HG03439 (cell line): Measurements from ENCODE around the gene ERBB4.
"Not testable (repeated sequence)": the region's sequence is repeated elsewhere in the genome, so short reads cannot be mapped to it uniquely, and the experiment has no call there.

ENCODE experiments used
- ATAC-seq: cut with Tn5 transposase; IDR thresholded peaks from one replicate; pipeline ENCODE4 v1.9.1; 2021; ENCODE audit warnings: mild to moderate bottlenecking, moderate library complexity; ENCODE audit not compliant: unreplicated experiment

Gene ERBB4

DNA sequence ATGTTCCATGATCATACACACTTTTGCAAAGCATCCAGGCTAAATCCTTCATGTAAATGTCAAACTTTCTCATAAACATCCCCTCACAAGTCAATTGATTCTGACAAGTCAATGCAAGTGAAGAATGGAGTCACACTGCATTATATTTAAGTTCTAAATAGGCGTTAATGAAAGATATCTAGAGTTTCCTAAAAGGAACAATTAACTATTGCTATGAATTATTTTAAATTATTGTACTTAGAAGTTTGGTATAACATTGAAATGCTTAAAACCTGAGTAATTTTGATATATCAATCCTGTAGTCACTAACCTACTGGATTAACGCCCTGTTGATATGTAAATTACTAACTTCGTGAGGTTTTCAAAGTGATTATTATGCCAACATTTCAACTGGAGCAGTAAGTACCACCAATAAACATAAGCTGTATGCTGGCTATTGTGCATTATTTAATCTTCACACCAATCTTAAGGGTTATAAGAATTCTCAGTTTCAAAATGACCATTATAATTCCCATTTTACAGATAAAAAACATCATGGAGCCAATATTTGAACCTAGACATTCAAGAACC, 884.3 kb downstream of the ERBB4 start:
- ATAC-seq, result no peak

DNA sequence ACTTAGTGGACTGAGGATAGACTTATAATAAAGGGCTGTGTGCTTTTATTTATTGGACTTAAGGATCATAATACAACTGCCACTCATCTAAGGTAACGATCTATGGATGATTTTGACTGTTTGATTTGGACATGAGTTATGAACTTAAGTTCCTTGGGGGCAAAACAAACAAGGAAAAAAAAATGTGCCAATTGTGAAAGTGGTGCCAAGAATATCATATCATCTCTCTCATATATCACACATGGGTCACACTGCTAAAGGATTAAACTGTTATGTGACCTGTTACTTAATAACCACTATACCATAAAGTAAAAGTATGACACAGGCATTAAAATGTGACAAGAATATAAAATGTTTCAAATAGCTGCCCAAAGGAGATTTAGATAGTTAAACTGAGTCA, 886.3 kb downstream of the ERBB4 start:
- ATAC-seq, result no peak

DNA sequence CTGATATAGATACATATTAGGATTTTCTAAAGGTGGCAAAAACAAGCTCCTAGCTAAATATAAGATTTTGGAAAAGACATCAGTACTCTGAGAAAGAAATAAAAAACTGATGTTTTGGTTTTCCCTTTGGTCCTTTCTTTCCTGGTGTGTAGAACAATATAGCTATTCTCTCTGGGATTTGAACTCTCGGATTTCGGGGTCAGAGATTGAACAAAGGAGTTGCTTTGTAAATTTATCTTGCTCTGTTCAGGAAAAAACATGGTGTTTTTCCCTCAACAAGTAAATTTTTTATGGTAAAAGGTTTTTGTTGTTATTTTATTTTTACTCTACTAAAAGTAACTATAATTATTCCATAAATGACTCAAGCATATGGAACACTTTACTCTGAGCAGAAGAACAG, 889.3 kb downstream of the ERBB4 start:
- ATAC-seq, result no peak

DNA sequence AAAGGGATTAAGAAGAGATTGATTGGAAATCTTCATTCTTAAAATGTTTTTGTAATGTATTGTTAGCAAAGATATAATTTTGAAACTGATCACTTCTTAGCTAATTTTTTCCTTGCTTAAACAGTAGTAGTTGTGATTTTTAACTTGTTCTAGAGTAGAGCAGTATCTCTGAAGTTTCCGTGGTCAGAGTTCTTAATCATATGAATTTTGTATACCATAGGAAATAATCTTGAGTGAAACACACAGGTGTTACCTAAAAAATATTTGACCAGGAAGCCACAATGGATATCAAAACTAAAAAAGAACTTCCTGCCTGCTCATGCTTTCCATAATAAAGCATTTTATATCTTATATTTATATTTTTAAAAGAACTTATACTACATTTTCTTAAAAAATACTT, 907.1 kb downstream of the ERBB4 start:
- no peak for ATAC-seq

DNA sequence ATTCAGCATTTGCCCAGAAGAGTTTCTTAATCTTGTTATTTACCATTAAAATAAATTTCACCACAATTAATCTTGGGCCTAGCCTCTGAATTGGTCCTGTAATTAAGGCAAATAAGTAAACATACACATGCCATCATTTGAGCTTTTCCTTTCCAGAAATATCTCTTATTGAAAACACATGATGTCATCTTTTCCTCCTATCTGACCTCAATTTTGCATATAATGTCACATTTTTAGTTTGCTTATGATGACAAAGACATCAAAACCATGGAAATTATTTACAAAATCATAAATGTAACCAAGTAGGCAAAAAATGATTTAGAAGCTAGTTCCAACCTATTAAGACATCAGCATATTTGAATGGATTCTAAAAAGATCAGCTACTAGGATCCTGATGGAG, 915.5 kb downstream of the ERBB4 start:
- ATAC-seq, result no peak

DNA sequence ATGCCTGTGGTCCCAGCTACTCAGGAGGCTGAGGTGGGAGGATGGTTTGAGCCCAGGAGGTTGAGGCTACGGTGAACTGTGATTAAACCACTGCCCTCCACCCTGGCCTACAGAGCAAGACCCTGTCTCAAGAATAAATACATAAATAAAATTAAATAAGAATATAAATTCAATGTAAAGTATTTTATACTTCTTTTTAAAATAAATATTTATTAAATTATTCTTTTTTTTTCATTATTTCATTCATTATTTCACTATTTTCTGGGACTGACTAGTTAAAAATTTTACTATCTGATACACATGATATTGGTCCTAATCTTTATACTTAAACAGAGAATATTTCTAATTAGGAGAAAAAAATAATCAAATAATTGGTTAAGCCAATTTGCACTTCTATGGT, 917.6 kb downstream of the ERBB4 start:
- no peak for ATAC-seq

DNA sequence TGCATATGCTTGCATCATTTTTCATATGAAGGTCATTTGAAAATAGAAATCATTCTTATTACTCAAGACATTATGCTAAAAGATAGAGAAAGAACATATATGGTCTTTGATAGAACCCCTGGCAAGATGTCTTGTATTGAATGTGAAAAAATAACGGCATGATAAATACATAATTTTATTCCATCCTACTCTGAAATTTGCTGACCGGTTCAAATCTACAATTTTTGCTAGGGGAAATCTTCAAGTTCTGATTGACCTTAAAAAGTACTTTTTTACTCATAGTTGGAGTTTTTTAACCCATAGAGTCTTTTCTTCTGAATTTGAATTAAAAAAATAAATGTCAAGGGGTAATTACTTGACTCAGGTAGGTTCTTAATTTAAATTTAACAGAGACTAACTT, 920.8 kb downstream of the ERBB4 start:
- ATAC-seq, result no peak

DNA sequence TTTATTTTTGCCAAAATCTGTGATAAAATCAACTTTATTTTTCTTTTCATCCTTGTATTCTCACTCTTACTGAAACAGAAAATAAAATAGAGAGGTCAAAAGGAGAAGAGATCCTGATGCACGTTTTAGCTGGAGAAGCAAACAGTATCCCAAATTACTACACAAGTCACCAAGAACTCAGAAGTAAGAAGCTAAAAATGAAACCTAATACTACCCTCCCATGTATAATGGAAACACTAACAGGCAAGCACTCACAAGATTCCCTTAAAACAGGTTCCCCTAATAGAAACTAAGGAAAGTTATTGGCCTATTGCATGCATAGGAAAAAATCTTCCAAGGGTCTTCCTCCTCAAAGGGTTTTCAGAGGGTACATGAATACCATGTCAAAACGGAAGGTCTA, 927.0 kb downstream of the ERBB4 start:
- ATAC-seq, result no peak

DNA sequence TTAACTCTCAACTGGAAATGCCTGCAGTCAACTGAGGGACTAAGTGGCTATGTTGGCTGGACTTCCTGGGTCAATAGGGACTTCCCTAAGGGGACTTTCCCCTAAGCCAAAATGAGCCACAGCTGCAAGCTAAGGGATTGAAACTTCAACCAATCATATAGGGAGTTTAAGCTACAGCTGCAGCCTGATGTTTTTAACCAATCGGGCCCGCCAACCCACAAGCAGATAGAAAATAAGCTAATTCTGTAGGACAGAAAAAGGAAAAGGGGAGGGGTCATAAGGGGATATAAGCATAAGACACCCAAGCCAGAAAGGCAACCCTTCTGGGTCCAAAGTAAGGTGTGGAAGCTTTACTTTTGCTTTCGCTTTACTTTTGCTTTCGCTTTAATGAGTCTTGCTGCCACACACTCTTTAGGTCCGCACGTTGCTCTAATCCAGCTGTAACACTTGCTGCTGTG, 927.5 kb downstream of the ERBB4 start:
- ATAC-seq, result no peak

DNA sequence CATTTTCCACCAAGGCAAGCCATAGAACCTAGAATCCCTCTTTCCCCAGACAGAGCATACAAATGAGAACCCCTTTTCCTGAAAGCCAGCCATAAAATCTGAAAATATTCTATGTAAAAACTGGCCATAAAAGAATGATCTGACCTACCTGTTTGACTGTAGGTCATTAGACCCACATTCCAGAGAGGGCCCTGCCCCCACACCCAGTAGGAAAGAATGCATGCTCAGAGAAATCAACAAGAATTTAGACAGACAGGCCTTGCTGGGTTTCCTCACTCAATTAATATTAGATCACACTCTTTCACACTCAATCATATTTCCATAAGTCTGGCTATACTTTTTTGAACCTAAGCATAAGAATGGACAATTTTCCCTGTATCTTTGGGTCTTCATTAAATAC, 929.5 kb downstream of the ERBB4 start:
- ATAC-seq, result no peak

DNA sequence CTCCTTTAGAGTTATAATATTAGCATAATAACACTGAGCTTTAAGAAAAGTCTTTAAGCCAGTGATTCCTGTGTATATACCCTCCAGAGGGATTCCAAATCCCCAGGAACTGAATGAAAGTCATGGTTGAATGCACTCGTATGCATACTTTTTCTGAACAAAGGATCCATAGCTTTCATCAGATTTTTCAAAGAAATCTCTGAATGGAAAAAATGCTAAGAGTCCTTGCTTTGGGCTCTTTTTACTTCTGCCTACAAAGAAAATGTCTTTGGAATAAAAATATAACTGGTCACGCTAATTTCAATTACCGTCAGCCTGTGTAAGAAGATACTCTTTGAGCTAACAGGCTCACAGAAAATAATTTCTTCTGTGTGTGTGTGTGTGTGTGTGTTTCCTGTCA, 939.5 kb downstream of the ERBB4 start:
- ATAC-seq, result no peak

DNA sequence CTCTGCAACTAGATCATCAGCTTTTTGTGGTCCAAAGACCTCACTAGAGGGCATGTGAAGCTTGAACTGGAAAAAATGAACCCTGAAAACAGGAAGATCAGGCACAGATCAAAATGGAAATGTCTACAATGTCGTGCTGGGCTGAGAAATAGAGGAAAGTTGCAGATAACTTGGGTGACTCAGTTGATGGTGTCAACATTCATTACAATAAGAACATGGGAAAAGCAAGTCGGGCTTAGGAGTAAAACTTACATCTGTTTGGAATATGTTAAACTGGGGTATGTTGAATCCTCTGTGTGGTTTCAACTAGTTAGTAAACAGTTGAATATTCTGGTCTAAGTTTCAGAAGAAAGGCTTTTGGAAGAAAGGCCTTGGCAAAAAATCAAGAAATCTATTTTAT, 940.4 kb downstream of the ERBB4 start:
- no peak for ATAC-seq

DNA sequence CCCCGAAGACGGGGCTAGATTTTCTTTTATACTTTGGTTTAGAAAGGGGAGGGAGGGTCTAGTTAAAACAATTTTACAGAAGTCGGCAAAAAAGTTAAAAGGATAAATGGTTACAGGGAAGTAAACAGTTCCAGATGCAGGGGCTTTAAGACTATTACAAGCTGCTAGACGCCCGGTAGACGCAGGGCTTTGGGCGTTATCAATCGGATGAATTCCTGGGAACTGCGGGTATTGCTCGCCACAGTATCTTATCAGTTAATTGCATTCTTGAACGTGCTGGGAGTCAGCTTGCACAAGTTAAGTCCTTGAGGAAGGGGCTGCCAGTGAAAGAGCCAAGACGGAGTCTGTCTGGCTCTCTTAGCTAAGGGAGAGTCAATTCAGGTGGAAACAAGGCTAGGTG, 946.6 kb downstream of the ERBB4 start:
- not testable (repeated sequence) for ATAC-seq

DNA sequence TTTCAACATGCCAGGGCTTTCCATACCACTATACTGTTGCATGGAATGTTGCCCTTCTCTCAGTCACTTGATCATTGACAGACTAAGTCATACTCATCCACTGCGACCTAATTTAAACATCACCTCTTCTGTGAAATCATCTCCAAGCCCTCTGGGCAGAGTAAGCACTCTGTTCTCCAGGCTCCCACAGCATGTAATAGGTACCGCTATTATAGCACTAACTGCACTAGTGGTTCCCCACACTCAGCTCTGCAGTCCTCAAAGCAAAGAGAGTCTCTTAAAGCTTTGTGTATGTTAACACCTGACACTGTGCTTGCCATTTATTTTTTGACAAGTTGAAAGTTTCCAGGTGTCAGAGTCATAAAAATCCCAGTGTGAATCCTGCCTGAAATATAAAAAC, 947.2 kb downstream of the ERBB4 start:
- ATAC-seq, result no peak

DNA sequence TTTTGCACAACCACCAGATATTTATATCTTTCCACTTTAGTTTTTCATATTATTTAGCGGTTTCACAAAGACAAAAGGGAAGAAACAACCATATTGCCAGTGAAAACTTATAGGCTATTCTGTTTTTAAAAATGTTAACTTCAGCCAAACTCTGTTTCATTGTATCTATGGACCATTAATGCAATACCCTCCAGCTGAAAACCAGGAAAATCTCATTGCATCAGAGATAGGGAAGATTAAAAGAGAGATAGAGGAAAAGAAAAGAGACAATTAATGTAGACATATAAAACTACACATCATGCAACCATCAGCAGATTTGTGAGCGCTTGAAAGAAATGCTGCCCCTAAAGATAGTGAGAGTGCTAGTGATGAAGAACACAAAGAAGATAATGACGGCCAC, 970.2 kb downstream of the ERBB4 start:
- no peak for ATAC-seq

DNA sequence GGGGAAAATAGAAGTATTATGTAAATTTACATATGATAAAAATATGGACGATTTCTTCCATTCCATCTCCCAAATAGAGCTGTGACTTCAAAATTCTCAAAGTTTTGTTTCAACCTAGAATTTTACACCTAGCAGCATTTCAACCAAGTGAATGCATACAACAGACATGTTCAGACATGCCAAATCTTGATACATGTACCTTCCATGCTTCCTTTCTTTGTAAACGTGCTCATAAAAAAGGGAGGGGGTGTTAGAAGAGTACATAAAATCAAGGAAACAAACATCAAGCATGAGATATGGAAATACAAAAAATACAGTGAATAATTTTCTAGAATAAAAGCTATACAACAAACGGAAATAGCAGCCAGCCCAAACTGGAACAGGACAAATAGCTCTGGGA, 974.2 kb downstream of the ERBB4 start:
- no peak for ATAC-seq

DNA sequence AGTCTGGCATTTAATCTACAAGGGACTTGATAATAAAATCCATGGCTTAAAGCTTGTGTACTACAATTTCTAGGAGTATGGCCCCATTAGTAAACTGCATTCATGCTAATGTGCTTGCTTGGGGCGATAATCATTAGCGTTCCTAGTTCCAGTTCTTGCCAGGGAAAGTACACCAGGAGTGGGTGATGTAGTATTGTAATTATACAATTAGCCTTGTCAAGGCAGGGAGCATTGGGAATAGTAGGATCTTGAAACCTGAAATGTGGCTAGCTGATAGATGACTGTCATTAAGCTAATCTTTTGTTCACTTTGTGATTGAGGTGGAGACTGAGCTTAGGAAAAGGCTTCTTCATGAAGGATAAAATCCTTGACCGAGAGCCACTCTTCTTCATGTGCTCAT, 993.0 kb downstream of the ERBB4 start:
- no peak for ATAC-seq

DNA sequence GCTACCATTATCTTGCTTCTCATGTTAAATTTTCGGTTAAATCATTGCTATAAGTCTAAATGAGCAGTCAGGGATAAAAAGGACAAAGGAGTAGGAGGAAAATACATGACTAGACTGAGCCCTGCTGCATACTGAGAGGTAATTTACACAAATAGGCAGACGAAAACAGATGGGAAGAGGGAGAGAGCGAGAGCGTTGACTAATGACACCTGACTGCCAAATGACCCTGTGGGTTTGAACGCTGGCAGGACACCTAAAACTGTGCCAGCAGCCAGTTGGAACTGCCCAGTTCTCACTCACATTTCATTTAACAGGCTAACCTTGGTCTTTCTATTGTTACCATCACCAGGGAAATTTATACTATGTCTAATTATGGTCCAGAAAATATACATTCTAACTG, 1004.0 kb downstream of the ERBB4 start:
- ATAC-seq, result no peak

DNA sequence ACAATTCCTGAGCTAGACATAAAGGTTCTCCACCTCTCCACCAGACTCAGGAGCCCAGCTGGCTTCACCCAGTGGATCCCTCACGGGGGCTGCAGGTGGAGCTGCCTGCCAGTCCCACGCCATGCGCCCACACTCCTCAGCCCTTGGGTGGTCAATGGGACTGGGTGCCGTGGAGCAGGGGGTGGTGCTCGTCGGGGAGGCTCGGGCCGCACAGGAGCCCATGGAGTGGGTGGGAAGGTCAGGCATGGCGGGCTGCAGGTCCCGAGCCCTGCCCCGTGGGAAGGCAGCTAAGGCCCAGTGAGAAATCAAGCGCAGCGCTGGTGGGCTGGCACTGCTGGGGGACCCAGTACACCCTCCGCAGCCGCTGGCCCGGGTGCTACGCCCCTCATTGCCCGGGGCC, 1014.4 kb downstream of the ERBB4 start:
- not testable (repeated sequence) for ATAC-seq

DNA sequence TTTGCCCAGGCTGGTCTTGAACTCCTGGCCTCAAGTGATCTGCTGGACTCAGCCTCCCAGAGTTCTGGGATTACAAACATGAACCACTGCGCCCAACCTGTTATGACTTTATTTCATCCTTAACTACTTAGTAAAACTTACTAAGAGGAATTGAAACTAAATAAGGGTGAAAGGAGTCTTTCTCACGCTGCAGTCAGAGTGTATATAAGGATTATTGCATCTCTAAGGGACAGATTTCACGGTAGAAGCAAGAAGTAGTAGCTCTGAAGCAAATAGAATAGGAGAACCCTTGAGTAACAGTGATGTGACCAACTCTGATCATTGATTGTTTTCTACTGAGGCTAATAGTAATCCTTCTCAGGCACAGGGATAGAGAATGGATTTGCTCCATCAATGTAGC, 1022.1 kb downstream of the ERBB4 start:
- ATAC-seq, result no peak

DNA sequence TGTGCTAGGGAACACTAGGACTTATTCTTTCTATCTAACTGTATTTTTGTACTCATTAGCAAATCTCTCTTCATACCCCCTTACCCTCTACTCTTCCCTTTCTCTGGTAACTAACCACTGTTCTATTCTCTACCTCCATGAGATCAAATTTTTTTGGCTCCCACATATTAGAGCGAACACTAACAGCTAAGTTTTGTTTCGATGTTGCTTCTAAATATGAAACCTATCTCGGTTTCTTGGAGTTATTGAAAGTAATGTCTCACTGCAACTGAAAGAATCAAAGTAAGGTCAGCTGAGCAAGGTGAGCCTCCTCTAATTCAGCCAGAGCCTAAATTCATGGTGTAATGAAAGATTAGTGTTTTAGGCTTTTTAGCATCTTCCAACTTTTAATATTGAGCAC, 1024.6 kb downstream of the ERBB4 start:
- ATAC-seq, result no peak

DNA sequence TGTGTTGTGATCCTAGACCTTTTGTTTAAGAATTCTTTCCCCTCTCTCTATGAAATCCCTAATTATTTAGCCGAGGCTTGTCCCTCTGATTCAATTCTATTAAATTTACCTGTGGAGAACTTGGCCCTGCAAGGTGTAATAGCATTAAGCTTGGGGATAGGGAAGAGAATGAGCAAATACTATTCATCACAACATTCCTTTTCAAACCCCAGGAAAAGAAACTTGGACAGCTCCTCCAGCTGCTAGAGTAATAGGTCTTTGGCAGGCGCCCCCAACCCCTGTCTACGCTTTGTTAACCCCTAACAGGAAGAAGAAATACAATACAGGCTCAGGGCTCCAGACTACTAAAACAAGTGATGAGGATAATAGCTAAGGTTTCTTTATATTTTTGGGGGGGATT, 1025.2 kb downstream of the ERBB4 start:
- ATAC-seq, result no peak

DNA sequence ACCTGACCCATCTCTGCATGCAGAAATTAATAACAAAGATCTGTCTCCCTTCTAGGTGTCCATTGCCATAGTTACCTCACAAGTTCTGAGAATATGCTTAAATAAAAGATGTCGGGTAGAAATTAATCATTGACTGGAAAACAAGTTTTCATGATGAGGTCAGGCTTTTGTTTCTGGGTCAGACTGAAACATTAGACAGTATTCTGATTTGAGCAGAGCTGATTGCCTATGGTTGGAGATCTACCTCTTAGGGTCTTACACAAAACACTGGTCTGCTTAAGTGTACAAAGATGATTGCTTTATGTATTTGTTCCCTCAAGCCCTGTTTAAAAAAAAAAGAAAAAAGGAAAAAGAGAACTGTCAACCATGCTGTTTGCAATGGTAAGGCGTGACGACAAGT, 1025.8 kb downstream of the ERBB4 start:
- no peak for ATAC-seq

DNA sequence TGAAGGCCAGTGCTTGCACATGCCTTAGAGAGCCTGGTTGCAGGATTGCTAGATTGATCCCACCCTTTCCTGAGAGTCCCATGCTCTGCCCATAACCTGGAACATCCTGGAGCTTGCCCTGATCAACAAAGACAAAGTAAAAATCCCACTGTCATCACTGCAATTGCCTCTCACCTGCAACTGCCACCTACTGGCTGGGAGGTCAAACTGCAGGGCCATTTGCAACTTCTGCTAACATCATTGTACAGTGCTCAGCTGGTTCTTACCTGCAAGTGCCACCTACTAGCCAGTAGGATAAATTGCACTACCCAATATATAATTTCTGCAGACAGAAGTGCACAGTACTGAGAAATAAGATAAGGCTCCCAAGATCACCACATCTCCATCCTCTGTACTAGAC, 1034.7 kb downstream of the ERBB4 start:
- peak; percentile 74 for ATAC-seq
